ENCODE results near the gene DYNC1H1.

DYNC1H1 gene

DNA sequence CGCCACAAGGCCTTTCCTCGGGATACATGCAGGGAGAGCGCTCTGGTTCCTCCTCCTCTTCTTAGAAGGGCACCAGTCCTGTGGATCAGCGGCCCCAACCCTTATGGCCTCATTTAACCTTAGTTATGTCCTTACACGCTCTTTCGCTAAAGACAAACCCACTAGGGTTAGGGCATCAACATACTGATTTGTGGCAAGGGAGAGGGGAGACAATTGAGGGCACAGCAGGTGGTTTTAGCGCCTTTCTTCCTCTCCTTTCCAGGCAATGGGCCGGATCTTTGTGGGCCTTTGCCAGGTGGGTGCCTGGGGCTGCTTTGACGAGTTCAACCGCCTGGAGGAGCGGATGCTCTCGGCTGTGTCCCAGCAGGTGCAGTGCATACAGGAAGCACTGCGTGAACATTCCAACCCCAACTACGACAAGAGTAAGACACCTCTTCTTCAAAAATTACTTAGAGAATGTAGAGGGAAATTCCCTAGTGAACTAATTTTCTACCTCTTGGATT, 43.6 kb downstream of the DYNC1H1 start:
- Histone ChIP-seq H3K9ac (ENCODE audit: insufficient read length) (no peak overlapping the region), H3K36me3 (ENCODE audit: insufficient read depth, low read length) (peaks cover 96% of the 10 kb centered on the region), H3K4me3 (no peak overlapping the region), H3K27ac (no peak overlapping the region), H3K9me3 (ENCODE audit: low read depth, low read length) (no peaks in the 10 kb centered on the region)
- DNase-seq (ENCODE audit: low read depth, low spot score): no peak
- TF ChIP-seq EZH2 (IDR thresholded peaks at IDR 0.05) (no peak), POLR2AphosphoS5 (IDR thresholded peaks at IDR 0.05; ENCODE audit: borderline replicate concordance, low read depth, low read length) (no peak), FOXP2 (optimal IDR thresholded peaks at IDR 0.05; ENCODE audit: control extremely low read depth, extremely low read length, insufficient read depth) (no peak)

DNA sequence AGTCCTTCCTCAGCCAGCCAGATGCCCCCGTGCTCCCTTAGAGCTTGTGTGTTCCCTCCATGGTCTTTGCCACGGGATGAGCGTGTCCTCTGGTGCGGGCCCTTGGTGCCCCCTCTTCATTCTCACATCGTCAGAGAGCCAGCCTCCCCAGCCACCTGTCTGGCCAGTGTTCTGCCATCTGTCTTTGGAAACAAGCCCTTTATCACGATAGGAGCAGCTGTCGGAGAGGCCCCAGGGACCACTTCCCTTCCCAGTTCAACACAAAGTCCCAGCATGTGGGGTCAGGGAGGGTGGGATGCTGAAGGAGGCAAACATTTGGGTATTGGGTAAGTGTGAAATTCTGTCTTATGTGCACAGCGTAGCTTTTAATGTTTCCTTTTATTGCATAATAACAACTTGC, 44.5 kb downstream of the DYNC1H1 start:
- TF ChIP-seq EZH2 (IDR thresholded peaks at IDR 0.05) (no peak), FOXP2 (optimal IDR thresholded peaks at IDR 0.05; ENCODE audit: control extremely low read depth, extremely low read length, insufficient read depth) (no peak), POLR2AphosphoS5 (IDR thresholded peaks at IDR 0.05; ENCODE audit: borderline replicate concordance, low read depth, low read length) (no peak)
- Histone ChIP-seq H3K9me3 (ENCODE audit: low read depth, low read length) (no peaks in the 10 kb centered on the region), H3K36me3 (ENCODE audit: insufficient read depth, low read length) (peaks cover 96% of the 10 kb centered on the region), H3K27ac (no peak overlapping the region), H3K9ac (ENCODE audit: insufficient read length) (no peak overlapping the region), H3K4me3 (no peak overlapping the region)
- no peak for DNase-seq (ENCODE audit: low read depth, low spot score)

DNA sequence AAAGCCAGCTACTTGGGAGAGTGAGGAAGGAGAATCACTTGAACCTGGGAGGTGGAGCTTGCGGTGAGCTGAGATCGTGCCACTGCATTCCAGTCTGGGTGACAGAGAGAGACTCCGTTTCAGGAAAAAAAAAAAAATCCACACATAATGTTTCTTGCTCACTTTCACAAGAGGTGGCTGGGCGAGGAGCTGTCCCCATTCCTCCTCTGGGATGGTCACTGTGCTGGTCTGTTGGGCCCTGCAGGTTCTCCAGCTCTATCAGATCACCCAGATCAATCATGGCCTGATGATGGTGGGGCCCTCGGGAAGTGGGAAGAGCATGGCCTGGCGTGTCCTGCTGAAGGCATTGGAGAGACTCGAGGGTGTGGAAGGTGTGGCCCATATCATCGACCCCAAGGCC, 47.3 kb downstream of the DYNC1H1 start:
- H3K36me3 ChIP-seq (ENCODE audit: insufficient read depth, low read length): peaks cover 98% of the 10 kb centered on the region
- no peak for TF ChIP-seq FOXP2 (optimal IDR thresholded peaks at IDR 0.05; ENCODE audit: control extremely low read depth, extremely low read length, insufficient read depth)
- no peak for TF ChIP-seq EZH2 (IDR thresholded peaks at IDR 0.05)
- no peak for TF ChIP-seq POLR2AphosphoS5 (IDR thresholded peaks at IDR 0.05; ENCODE audit: borderline replicate concordance, low read depth, low read length)
- H3K27ac ChIP-seq: no peak overlapping the region
- DNase-seq (ENCODE audit: low read depth, low spot score): no peak
- H3K9ac ChIP-seq (ENCODE audit: insufficient read length): no peak overlapping the region
- H3K9me3 ChIP-seq (ENCODE audit: low read depth, low read length): no peaks in the 10 kb centered on the region
- H3K4me3 ChIP-seq: no peak overlapping the region

DNA sequence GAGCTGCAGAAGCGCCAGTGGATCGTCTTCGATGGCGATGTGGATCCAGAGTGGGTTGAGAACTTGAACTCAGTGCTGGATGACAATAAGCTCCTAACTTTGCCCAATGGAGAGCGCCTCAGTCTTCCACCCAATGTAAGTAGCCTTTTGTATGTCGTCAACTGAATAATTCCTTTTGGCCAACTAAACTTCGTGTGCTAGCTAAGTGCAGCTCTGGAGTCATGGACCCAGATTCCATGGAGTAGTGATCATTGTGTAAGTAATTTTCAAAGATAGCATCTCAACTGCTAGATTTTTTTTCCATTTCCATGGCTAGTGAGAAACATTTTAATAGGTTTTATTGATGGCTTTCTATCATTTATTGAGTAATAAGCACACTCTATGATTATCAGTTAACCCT, 48.0 kb downstream of the DYNC1H1 start:
- TF ChIP-seq POLR2AphosphoS5 (IDR thresholded peaks at IDR 0.05; ENCODE audit: borderline replicate concordance, low read depth, low read length) (no peak), FOXP2 (optimal IDR thresholded peaks at IDR 0.05; ENCODE audit: control extremely low read depth, extremely low read length, insufficient read depth) (no peak), EZH2 (IDR thresholded peaks at IDR 0.05) (no peak)
- H3K4me3 ChIP-seq: no peak overlapping the region
- H3K9ac ChIP-seq (ENCODE audit: insufficient read length): no peak overlapping the region
- no peak overlapping the region for H3K27ac ChIP-seq
- H3K9me3 ChIP-seq (ENCODE audit: low read depth, low read length): no peaks in the 10 kb centered on the region
- peaks cover 98% of the 10 kb centered on the region for H3K36me3 ChIP-seq (ENCODE audit: insufficient read depth, low read length)
- no peak for DNase-seq (ENCODE audit: low read depth, low spot score)

DNA sequence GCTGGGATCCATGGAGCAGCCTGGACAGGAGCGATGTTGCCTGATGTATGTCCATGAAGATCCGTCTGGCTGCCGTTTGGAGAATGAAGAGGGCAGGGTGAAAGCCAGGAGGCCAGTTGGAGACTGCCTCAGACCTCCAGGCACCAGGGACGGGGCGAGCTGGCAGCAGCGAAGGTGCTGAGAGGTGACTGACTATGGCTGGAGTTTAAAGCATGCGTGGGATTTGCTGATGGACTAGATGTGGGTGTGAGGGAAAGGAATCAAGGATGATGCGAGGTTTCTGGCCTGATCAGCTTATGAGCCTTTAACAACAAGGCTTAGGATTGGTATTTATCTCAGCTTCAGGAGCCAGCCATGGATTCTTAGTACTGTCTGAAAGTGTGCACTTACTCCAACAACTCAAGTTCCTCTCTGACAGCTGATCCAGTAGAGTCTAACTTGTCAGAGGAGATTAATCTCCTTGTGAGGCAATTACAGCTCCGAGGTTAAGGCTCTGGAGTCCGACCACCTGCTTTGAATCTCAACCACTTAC, 49.4 kb downstream of the DYNC1H1 start:
- TF ChIP-seq EZH2 (IDR thresholded peaks at IDR 0.05): no peak
- no peak for TF ChIP-seq FOXP2 (optimal IDR thresholded peaks at IDR 0.05; ENCODE audit: control extremely low read depth, extremely low read length, insufficient read depth)
- TF ChIP-seq POLR2AphosphoS5 (IDR thresholded peaks at IDR 0.05; ENCODE audit: borderline replicate concordance, low read depth, low read length): no peak
- H3K36me3 ChIP-seq (ENCODE audit: insufficient read depth, low read length): peaks cover 96% of the 10 kb centered on the region
- H3K9me3 ChIP-seq (ENCODE audit: low read depth, low read length): no peaks in the 10 kb centered on the region
- H3K27ac ChIP-seq: no peak overlapping the region
- H3K9ac ChIP-seq (ENCODE audit: insufficient read length): no peak overlapping the region
- DNase-seq (ENCODE audit: low read depth, low spot score): no peak
- no peak overlapping the region for H3K4me3 ChIP-seq

DNA sequence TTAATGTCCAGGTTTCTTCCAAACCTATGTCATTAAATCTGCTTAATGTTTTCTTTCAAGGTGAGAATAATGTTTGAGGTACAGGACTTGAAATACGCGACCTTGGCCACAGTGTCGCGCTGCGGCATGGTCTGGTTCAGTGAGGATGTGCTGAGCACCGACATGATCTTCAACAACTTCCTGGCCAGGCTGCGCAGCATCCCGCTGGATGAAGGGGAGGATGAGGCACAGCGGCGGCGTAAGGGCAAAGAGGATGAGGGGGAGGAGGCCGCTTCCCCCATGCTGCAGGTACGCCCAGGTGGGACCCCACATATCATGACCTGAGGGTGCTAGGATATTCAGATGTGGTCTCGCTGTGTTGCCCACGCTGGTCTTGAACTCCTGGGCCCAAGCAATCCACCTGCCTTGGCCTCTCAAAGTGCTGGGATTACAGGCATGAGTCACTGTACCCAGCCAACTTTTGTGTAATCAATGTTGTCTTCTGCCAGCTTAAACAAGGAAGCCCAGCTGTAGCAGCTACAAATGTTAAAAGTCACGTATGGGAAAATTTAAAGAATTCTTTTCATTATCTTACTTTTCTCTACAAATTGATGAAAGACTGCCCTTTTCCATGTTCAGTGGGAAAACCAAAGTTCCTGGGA, 50.8 kb downstream of the DYNC1H1 start:
- Histone ChIP-seq H3K9me3 (ENCODE audit: low read depth, low read length) (no peaks in the 10 kb centered on the region), H3K36me3 (ENCODE audit: insufficient read depth, low read length) (peaks cover 96% of the 10 kb centered on the region), H3K4me3 (no peak overlapping the region), H3K27ac (no peak overlapping the region), H3K9ac (ENCODE audit: insufficient read length) (no peak overlapping the region)
- TF ChIP-seq POLR2AphosphoS5 (IDR thresholded peaks at IDR 0.05; ENCODE audit: borderline replicate concordance, low read depth, low read length): no peak
- TF ChIP-seq FOXP2 (optimal IDR thresholded peaks at IDR 0.05; ENCODE audit: control extremely low read depth, extremely low read length, insufficient read depth): no peak
- no peak for TF ChIP-seq EZH2 (IDR thresholded peaks at IDR 0.05)
- DNase-seq (ENCODE audit: low read depth, low spot score): no peak

DNA sequence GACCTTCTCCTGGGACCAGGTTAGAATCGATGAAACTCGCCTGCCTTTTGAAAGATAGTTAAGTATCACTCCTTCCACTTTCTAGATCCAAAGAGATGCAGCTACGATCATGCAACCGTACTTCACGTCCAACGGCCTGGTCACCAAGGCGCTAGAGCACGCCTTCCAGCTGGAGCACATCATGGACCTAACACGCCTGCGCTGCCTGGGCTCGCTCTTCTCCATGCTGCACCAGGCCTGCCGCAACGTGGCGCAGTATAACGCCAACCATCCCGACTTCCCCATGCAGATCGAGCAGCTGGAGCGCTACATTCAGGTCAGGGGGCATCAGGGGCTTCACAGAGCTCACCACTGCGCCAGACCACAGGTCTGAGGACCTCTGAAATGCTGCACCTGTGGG, 51.4 kb downstream of the DYNC1H1 start:
- no peak overlapping the region for H3K4me3 ChIP-seq
- no peak for DNase-seq (ENCODE audit: low read depth, low spot score)
- no peaks in the 10 kb centered on the region for H3K9me3 ChIP-seq (ENCODE audit: low read depth, low read length)
- H3K36me3 ChIP-seq (ENCODE audit: insufficient read depth, low read length): peaks cover 96% of the 10 kb centered on the region
- H3K9ac ChIP-seq (ENCODE audit: insufficient read length): no peak overlapping the region
- no peak overlapping the region for H3K27ac ChIP-seq
- TF ChIP-seq POLR2AphosphoS5 (IDR thresholded peaks at IDR 0.05; ENCODE audit: borderline replicate concordance, low read depth, low read length) (no peak), FOXP2 (optimal IDR thresholded peaks at IDR 0.05; ENCODE audit: control extremely low read depth, extremely low read length, insufficient read depth) (no peak), EZH2 (IDR thresholded peaks at IDR 0.05) (no peak)

DNA sequence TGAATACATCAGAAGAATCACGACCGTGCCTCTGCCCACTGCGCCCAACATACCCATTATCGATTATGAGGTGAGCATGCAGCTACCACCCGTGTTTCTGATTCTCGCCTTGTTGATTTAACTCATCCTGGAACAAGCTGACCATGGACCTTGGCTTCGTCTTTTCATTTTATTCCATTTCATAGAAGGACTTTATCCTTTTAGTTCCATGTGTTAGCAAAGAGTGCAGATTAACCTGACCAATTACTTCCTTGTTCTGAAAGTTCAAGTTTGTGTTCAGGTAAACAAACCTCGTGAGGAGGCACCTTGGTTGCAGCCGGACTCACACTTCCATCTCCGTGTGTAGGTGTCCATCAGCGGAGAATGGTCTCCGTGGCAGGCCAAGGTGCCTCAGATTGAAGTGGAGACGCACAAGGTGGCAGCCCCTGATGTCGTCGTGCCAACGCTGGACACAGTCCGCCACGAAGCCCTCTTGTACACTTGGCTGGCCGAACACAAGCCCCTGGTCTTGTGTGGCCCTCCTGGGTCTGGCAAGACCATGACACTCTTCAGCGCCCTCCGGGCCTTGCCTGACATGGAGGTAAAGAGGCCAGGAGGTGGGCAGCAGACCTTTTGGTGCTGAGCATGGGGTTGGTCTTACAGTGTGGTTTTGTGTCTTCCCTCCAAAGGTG, 52.2 kb downstream of the DYNC1H1 start:
- no peaks in the 10 kb centered on the region for H3K9me3 ChIP-seq (ENCODE audit: low read depth, low read length)
- no peak overlapping the region for H3K27ac ChIP-seq
- no peak overlapping the region for H3K4me3 ChIP-seq
- DNase-seq (ENCODE audit: low read depth, low spot score): no peak
- TF ChIP-seq EZH2 (IDR thresholded peaks at IDR 0.05): no peak
- no peak for TF ChIP-seq FOXP2 (optimal IDR thresholded peaks at IDR 0.05; ENCODE audit: control extremely low read depth, extremely low read length, insufficient read depth)
- TF ChIP-seq POLR2AphosphoS5 (IDR thresholded peaks at IDR 0.05; ENCODE audit: borderline replicate concordance, low read depth, low read length): no peak
- H3K36me3 ChIP-seq (ENCODE audit: insufficient read depth, low read length): peaks cover 96% of the 10 kb centered on the region
- H3K9ac ChIP-seq (ENCODE audit: insufficient read length): no peak overlapping the region

All from SK-N-MC (cell line).